GM18909 (cell line): ENCODE results near the gene APOD.
"Not testable (repeated sequence)": the region's sequence is repeated elsewhere in the genome, so short reads cannot be mapped to it uniquely, and the experiment has no call there.

Source experiments
- ATAC-seq: cut with Tn5 transposase; IDR thresholded peaks from one replicate; pipeline ENCODE4 v1.9.1; 2021; ENCODE audit warnings: mild to moderate bottlenecking; ENCODE audit not compliant: unreplicated experiment, poor library complexity

Gene APOD

GRCh38 chr3:195590381-195590780, 6.6 kb upstream of the APOD start:
- ATAC-seq = not testable (repeated sequence)

DNA sequence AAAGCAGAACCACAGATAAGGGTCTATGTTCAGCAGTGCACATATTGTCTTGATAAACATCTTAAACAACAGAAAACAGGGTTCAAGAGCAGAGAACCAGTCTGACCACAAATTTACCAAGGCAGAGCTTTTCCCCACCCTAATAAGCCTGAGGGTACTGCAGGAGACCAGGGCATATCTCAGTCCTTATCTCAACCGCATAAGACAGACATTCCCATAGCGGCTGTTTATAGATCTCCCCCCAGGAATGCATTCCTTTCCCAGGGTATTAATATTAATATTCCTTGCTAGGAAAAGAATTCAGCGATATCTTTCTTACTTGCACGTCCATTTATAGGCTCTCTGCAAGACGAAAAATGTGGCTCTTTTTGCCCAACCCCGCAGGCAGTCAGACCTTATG, 6.1 kb upstream of the APOD start:
- ATAC-seq = not testable (repeated sequence)

DNA sequence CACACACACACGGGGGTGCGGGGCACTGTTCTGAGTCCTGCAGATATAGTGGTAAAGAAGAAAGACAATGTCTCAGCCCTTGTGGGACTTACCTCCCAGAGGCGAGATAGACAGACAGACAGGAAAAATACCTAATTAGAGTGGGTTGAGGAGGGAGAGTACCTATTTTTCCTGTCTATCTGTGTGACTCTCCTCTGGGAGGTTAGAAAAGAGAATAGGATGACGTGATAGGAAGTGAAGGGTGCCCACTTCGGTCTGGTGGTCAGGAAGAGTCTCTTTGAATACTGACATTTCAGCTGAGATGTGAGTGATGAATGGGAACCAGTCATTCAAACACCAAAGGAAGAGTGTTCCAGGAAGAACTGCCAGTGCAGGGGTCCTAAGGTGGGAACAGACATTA, 4.1 kb upstream of the APOD start:
- no peak for ATAC-seq

GRCh38 chr3:195587406-195587805, 3.7 kb upstream of the APOD start:
- no peak for ATAC-seq

GRCh38 chr3:195584543-195584870, 767 bp upstream of the APOD start:
- ATAC-seq = no peak

- ATAC-seq = no peak
Observed at GRCh38 chr3:195582947-195583346, 793 bp downstream of the APOD start.

DNA sequence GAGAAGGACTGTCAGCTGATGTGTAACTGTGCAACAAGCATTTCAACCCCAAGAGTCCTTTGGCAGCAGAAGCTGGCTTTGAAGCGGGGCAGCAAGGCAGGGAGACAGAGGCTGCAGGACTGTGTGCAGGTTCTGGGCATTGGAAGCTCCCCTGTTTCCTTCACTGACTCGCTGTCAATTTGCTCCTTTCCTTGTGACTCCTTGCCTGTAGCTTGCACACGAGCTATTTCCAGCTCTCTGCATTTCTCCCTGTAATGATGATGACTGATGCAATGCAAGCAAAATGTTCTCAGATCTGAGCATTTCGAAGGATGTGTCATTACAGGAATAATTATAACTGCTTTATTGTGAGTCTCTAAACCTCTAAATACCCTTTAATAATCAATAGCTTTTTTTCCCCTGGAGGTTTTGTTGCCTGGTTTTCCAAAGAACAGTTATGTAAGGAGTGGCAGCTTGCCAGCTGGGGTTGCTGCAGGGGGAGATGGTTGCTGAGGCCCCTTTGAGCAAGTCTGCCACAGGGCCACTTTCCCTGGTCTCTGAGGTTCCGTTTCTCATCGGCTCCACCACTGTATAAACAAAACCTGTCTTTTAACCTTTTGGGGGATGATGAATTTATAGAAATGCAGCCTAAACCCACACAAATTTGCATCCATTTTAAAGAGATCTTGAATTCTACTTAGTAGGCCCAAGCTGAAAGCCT, 2.8 kb downstream of the APOD start:
- ATAC-seq = no peak

- ATAC-seq = no peak
Observed at GRCh38 chr3:195579281-195579680, 4.5 kb downstream of the APOD start.

DNA sequence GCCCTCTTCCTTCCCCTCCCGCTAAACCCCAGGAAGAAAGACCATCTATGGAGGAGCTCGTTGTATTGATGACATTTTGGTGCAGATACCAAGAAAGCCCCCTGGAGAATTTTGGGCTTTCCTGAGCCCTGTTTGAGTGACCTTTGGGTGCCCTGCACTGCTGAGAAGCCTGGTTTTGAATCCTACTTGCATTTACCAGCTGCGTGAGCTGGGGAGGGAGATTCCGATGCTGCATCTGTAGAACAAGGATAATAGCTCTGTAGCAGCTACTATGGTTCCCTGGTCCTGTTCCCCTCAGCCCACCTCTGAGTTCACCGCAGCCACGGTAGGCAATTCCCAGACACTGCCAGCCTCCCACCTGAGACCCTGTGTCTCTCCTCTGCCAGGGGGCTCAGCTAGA, 5.2 kb downstream of the APOD start:
- ATAC-seq = no peak

DNA sequence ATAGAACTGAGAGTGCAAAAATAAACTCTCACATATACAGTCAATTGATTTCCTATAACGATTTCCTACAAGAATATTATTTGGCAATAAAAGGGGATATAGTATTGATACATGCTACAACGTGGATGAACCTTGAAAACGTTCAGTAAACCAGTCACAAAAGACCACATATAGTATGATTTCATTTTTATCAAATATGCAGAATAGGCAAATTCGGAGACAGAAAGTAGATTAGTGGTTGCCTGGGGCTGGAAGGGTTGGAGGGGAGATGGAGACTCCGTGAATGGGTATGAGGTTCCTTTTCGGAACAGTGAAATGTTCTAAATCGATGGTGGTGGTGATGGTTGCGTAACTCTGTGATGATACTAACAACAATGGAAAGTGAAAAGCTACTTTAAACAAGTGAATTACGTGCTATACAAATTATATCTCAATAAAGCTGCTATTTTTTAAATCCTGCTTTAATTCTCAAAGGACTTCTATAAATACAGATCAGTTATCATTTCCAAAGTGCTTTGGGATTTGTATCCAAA, 6.0 kb downstream of the APOD start:
- no peak for ATAC-seq

GRCh38 chr3:195574497-195575304, 9.0 kb downstream of the APOD start:
- ATAC-seq = no peak

DNA sequence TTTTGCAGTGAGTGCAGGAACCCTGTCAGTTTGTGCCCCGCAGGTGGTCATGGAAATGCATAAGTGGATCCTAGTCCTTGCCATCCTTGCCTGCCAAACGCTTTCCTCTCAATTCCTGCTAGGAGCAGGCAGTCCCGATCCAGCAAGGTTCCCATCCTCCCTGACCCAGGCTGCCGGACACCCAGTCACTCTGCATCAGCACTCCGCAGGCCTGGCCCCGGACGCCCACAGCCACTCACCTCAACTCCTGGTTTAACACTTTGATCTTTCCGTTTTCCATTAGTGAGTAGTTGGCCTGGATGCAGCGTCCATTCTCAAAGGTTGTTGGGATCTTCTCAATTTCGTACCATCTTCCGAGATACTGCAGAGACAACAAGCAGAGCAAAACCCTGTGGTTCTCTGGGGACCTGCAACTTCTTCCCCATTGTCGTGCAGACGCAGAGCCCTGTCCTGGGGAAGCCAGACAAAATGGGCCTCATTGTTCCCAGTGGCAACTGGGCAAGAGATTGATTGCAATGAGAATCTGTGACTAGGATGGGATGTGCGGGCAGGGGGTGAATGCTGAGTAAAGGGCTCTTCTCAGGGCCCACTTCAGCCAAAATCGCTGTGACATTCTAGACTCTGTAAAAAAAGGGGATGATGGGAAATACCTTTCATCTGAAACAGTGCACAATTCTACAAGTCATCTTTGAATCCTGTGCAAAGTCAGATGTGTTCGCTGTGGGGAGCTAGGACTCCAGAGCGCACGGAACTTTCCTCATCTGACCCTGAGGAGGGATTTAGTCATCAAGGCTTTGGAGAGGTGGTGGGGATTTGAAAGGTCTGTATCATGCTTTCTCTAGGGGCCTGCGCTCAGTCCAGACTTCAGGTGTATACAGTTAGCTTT, 9.9 kb downstream of the APOD start:
- no peak for ATAC-seq

DNA sequence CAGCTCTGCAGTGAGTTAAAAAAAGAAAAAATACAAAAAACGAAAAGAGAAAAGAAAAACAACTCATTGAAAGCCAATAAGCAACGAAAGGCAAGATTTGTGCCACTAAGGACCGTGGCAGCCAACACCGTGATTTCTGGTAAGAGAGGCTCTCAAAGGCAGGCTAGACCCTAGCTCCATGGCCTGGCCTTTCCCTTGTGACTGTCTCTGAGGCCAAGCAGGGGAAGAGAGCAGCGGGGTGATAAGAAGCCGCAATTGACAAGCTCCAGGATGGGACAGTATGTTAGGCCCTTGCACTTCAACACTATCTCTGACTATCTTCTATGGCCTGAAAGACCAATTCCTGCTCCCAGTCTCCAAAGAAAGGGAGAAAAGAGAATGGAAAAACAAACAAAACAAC, 12.4 kb downstream of the APOD start:
- no peak for ATAC-seq

GRCh38 chr3:195570912-195571311, 12.8 kb downstream of the APOD start:
- ATAC-seq = no peak

- no peak for ATAC-seq
Observed at GRCh38 chr3:195570344-195570743, 13.4 kb downstream of the APOD start.

DNA sequence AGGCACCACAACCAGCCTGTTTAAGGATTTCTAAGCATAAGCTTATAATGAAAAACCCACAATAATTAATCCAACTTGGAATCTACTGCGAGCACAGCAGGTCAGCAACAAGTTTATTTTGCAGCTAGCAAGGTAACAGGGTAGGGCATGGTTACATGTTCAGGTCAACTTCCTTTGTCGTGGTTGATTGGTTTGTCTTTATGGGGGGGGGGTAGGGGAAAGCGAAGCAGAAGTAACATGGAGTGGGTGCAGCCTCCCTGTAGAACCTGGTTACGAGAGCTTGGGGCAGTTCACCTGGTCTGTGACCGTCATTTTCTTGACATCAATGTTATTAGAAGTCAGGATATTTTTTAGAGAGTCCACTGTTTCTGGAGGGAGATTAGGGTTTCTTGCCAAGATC, 15.1 kb downstream of the APOD start:
- no peak for ATAC-seq

DNA sequence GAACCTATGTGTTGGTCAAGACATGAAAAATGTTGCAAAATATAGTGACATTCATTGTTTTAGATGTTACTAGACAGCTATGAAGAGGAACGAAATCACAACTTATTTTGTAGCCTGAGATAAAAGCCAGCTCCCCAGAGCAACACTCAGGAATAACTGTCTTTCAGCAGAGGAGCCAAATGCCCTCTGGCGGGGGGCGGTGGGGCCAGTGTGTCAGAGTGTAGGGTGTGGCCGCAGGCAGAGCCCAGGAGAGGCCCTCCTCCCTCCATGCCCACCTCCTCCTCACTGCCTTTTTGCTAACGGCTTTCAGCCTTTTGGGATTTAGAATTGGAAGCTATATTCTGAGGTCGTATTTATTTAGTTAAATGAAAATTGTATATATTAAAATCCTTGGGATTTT, 16.9 kb downstream of the APOD start:
- no peak for ATAC-seq

GRCh38 chr3:195565716-195566115, 18.0 kb downstream of the APOD start:
- ATAC-seq = no peak

DNA sequence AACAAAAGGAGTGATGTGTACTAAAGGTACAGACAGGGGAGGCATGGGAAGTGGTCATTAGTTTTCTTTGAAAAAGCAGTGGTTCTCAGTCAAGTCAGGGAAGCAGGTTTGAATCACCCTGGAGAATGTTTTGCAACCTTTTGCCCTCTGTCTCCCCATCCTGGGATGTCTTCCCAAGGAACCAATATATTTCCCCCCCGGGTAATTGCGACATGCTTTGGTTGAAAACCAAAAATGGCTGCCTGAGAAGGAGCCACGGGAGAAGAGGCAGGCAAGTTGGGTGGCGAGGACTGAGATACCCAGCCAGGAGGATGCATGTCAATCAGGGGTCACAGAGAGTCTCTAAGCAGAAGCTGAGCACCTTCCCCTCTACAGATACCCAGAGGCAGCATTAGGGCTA, 20.4 kb downstream of the APOD start:
- no peak for ATAC-seq

- ATAC-seq = no peak
Observed at GRCh38 chr3:195559723-195560409, 23.9 kb downstream of the APOD start.
